Activated T-cell treated with anti-CD3 and anti-CD28 coated beads for 1 hour (primary cell): ENCODE results near the gene THADA.
"Not testable (repeated sequence)": the region's sequence is repeated elsewhere in the genome, so short reads cannot be mapped to it uniquely, and the experiment has no call there.

ENCODE experiments used
- DNase-seq: peaks from one replicate; pipeline ENCODE4 v3.0.0-alpha.2; 2020; ENCODE audit warnings: low read depth

THADA gene

GRCh38 chr2:43297740-43298139 is 298.1 kb downstream of the THADA start:
- not testable (repeated sequence) for DNase-seq

GRCh38 chr2:43294973-43295603 is 300.8 kb downstream of the THADA start:
- DNase-seq, result no peak

GRCh38 chr2:43293744-43294695 is 301.8 kb downstream of the THADA start:
- no peak for DNase-seq

GRCh38 chr2:43292851-43293743 is 302.7 kb downstream of the THADA start:
- DNase-seq, result no peak

GRCh38 chr2:43292297-43292696 is 303.5 kb downstream of the THADA start:
- DNase-seq, result no peak

GRCh38 chr2:43289331-43289730 is 306.5 kb downstream of the THADA start:
- no peak for DNase-seq

- DNase-seq, result no peak
Measured at GRCh38 chr2:43288417-43289305, 307.2 kb downstream of the THADA start.

GRCh38 chr2:43285987-43286386 is 309.9 kb downstream of the THADA start:
- DNase-seq, result no peak

- no peak for DNase-seq
Measured at GRCh38 chr2:43284967-43285366, 310.9 kb downstream of the THADA start.

GRCh38 chr2:43284347-43284746 is 311.5 kb downstream of the THADA start:
- DNase-seq, result not testable (repeated sequence)

- DNase-seq, result no peak
Measured at GRCh38 chr2:43280994-43281393, 314.8 kb downstream of the THADA start.

- DNase-seq, result no peak
Measured at GRCh38 chr2:43279317-43279840, 316.5 kb downstream of the THADA start.

- DNase-seq, result no peak
Measured at GRCh38 chr2:43278564-43279220, 317.1 kb downstream of the THADA start.

- DNase-seq, result no peak
Measured at GRCh38 chr2:43276962-43277391, 318.9 kb downstream of the THADA start.

GRCh38 chr2:43276266-43276941 is 319.4 kb downstream of the THADA start:
- DNase-seq, result no peak

GRCh38 chr2:43274721-43275120 is 321.1 kb downstream of the THADA start:
- DNase-seq, result no peak

GRCh38 chr2:43274055-43274454 is 321.8 kb downstream of the THADA start:
- DNase-seq, result no peak

GRCh38 chr2:43273529-43273928 is 322.3 kb downstream of the THADA start:
- no peak for DNase-seq

- DNase-seq, result no peak
Measured at GRCh38 chr2:43270930-43271615, 324.8 kb downstream of the THADA start.
